ENCODE measurements around the gene CMTM2.

The CMTM2 gene

DNA sequence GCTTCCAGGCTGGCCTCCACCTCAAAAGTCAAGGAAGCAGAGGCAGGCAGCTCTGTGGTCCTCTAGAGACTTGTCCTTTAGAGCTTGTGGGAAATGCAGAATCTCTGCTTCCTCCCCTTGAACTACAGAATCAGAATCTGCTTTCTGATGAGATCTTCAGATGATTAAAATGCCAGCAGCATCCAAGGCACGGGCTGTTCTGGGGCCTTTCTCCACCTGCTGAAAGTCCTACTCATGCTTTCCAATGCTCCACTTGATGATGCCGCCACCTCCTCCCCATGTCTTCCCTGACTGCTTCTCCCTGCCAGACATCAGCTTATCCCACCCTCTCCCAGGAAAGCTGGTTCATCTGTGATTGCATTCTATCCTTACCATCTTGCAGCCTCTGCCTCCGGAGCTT lies 58.5 kb downstream of the CMTM2 start:
- DNase-seq, result no peak
